Measurements from ENCODE around the gene NPTX1.

The NPTX1 gene

GRCh38 chr17:80445726-80446110, 30.7 kb downstream of the NPTX1 start:
- no peak for DNase-seq (ENCODE audit: low spot score)
- no peak for TF ChIP-seq CTCF (IDR thresholded peaks at IDR 0.05; ENCODE audit: extremely low read depth, missing control alignments)

- no peak for DNase-seq (ENCODE audit: low spot score)
- no peak for TF ChIP-seq CTCF (IDR thresholded peaks at IDR 0.05; ENCODE audit: extremely low read depth, missing control alignments)
Observed at GRCh38 chr17:80445007-80445725, 31.2 kb downstream of the NPTX1 start.

GRCh38 chr17:80444644-80444979, 31.8 kb downstream of the NPTX1 start:
- TF ChIP-seq CTCF (IDR thresholded peaks at IDR 0.05; ENCODE audit: extremely low read depth, missing control alignments): no peak

GRCh38 chr17:80443916-80444643, 32.3 kb downstream of the NPTX1 start:
- DNase-seq (ENCODE audit: low spot score): no peak
- no peak for TF ChIP-seq CTCF (IDR thresholded peaks at IDR 0.05; ENCODE audit: extremely low read depth, missing control alignments)

More at GRCh38 chr17:80444644-80444979, 31.8 kb downstream of the NPTX1 start:
- no peak for DNase-seq (ENCODE audit: low spot score)

- no peak for DNase-seq (ENCODE audit: low spot score)
- TF ChIP-seq CTCF (IDR thresholded peaks at IDR 0.05; ENCODE audit: extremely low read depth, missing control alignments): no peak
Observed at GRCh38 chr17:80443498-80443897, 32.9 kb downstream of the NPTX1 start.

- no peak for TF ChIP-seq CTCF (IDR thresholded peaks at IDR 0.05; ENCODE audit: extremely low read depth, missing control alignments)
- DNase-seq (ENCODE audit: low spot score): no peak
Observed at GRCh38 chr17:80442764-80443163, 33.6 kb downstream of the NPTX1 start.

- TF ChIP-seq CTCF (IDR thresholded peaks at IDR 0.05; ENCODE audit: extremely low read depth, missing control alignments): no peak
- DNase-seq (ENCODE audit: low spot score): no peak
Observed at GRCh38 chr17:80442323-80442659, 34.1 kb downstream of the NPTX1 start.

Measured in GM20000 (cell line).